Prostate gland (tissue), 2 donors: ENCODE data around the gene THBS2.

Experiments used
- POLR2AphosphoS5 ChIP-seq: sonication (generic); formaldehyde crosslinking; IDR thresholded peaks from one replicate; pipeline ENCODE4 v1.6.1; 2017; ENCODE audit warnings: antibody characterized with exemption
- TF ChIP-seq, protein P1 (sequence below), 4 experiments: fragments of 200-600 bp in 2 of 4; fragments of 450-650 bp in 2 of 4; sonication (generic) in 2 of 4; IDR thresholded peaks; 1 replicate in 3 of 4; 2 replicates in 1 of 4; pipeline ENCODE4 v1.5.1; 2016 to 2019; ENCODE audit warnings: antibody characterized with exemption in 4 of 4, mild to moderate bottlenecking in 2 of 4, moderate library complexity in 2 of 4

DNA sequence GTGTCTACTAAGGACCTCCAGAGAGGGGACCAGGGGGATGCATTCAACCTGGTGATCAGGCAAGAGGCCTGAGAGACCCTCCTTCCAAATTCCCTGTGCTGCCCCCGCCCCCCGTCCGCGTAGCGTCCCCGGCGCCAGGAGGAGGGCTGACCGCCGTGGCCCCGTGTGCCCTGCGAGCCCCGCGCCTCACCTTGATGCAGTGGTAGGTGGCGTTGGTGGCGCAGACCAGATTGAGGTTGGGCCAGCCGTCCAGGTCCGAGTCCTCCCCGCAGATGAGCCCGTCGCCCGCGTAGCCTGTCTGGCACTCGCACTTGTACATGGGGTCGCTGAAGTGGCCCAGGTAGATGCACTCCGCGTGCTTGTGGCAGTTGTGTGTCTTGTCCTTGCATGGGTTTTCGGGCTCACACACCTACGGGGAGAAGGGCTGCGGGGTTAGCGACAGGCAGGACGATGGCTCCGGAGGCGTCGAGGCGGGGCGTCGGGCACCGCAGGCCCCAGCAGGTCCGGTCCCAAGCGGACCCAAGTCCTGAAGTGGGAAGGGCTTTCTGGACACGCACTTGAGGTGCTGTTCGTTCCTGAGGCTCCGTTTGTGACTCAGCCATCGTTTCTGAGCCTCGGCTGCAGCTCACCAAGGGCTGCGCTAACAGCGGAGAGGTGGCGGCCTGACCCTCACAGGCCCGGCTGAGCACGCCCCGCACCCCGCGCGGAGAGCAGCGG lies 21.7 kb downstream of the THBS2 start:
- no peak for TF ChIP-seq POLR2AphosphoS5
- TF ChIP-seq, protein P1, sequence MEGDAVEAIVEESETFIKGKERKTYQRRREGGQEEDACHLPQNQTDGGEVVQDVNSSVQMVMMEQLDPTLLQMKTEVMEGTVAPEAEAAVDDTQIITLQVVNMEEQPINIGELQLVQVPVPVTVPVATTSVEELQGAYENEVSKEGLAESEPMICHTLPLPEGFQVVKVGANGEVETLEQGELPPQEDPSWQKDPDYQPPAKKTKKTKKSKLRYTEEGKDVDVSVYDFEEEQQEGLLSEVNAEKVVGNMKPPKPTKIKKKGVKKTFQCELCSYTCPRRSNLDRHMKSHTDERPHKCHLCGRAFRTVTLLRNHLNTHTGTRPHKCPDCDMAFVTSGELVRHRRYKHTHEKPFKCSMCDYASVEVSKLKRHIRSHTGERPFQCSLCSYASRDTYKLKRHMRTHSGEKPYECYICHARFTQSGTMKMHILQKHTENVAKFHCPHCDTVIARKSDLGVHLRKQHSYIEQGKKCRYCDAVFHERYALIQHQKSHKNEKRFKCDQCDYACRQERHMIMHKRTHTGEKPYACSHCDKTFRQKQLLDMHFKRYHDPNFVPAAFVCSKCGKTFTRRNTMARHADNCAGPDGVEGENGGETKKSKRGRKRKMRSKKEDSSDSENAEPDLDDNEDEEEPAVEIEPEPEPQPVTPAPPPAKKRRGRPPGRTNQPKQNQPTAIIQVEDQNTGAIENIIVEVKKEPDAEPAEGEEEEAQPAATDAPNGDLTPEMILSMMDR (IDR thresholded peaks at IDR 0.05) = no peak
